Measurements from ENCODE around the gene B3GAT3. TPM values are rescaled to one million over a fixed set of nuclear protein-coding genes. Genes with fewer than 3 reads are reported as not detected.

Gene B3GAT3
- total and polyA plus RNA-seq, 2 of the 8 experiments (the other 6 are each of a cell fraction or from before 2014, with no cell fraction given): 28.0 to 39.0 TPM

DNA sequence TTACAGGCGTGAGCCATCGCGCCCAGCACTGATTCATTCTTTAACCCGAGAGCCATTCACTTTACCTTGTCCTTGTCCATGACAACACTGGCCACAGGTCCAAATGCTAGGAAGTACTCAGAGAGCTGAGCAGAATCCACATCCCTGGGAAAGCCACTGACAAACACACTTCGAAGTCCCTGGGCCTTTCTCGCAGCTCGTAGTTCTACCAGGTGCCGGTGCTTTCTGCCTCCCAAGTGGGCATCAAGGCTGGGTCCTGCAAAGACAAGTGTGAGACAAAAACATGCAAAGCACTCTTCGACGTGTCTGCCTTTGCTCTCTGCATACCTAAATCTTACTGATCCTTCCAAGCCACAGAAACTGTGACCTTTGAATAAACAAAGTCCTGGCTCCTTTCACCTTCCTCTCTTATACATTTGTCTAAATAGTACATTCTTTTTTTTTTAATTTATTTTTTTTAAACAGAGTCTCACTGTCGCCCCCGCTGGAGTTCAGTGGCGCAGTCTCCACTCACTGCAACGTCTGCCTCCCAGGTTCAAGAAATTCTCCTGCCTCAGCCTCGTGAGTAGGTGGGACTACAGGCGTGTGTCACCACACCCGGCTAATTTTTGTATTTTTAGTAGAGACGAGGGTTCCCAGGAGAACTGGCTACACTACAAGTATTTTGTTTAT, 32.7 kb downstream of the B3GAT3 start:
- Histone ChIP-seq H4K5ac (ENCODE audit: insufficient read length, low read depth, low read length) (no peak overlapping the region), H3K9ac (replicated peaks in 1 of 4; ENCODE audit: extremely low read depth in 1 of 4, low read depth in 3 of 4, low read length in 3 of 4) (no peak overlapping the region; a peak in 1 of 7 replicates), H3K4me2 (ENCODE audit: insufficient read depth in 1 of 2, low read depth in 2 of 2, low read length in 2 of 2) (no peak overlapping the region), H3K4me1 (replicated peaks in 1 of 4; ENCODE audit: control insufficient read depth in 3 of 4, insufficient read depth in 4 of 4, low read length in 3 of 4) (peaks cover 0 to 3% (median under 1%) of the 10 kb centered on the region in 4 experiments; a peak in 5 of 7 replicates), H3K79me1 (ENCODE audit: low read depth, low read length) (peaks cover 4% of the 10 kb centered on the region; the same call in 1 of the 2 replicates), H2BK120ac (replicated peaks; ENCODE audit: low read depth, low read length) (no peak overlapping the region), H3K4ac (replicated peaks; ENCODE audit: insufficient read length, low read depth, low read length) (no peak overlapping the region), H3K9me3 (ENCODE audit: insufficient read depth in 2 of 2, low read depth in 1 of 2, low read length in 1 of 2) (no peaks in the 10 kb centered on the region), H2BK20ac (ENCODE audit: low read length) (no peak overlapping the region), H3K36me3 (ENCODE audit: control insufficient read depth in 2 of 4, insufficient read depth in 4 of 4, low read length in 3 of 4) (peaks cover 0 to 31% (median 5%) of the 10 kb centered on the region in 4 experiments; a peak in 6 of 8 replicates), H2AK5ac (ENCODE audit: low read depth, low read length) (no peak overlapping the region), H2BK15ac (ENCODE audit: low read length) (no peak overlapping the region), H4K91ac (replicated peaks; ENCODE audit: insufficient read length, low read length) (no peak overlapping the region), H3K27me3 (replicated peaks in 1 of 4; ENCODE audit: control insufficient read depth in 3 of 4, extremely low read depth in 1 of 4, insufficient read depth in 3 of 4, low read length in 3 of 4) (no peaks in the 10 kb centered on the region), H3K14ac (ENCODE audit: insufficient read length) (no peak overlapping the region), H4K8ac (ENCODE audit: extremely low read depth, insufficient read depth, low read length) (no peak overlapping the region), H3K4me3 (ENCODE audit: extremely low read depth in 1 of 4, insufficient read depth in 2 of 4, low read depth in 3 of 4, low read length in 4 of 4) (no peak overlapping the region), H3K23me2 (ENCODE audit: low read depth, low read length) (peaks cover 6% of the 10 kb centered on the region), H2AFZ (ENCODE audit: low read length) (no peak overlapping the region), H4K20me1 (replicated peaks in 1 of 2; ENCODE audit: control insufficient read depth in 1 of 2, insufficient read depth in 2 of 2, low read length in 2 of 2) (peaks cover 0 to 2% of the 10 kb centered on the region in 2 experiments), H3K79me2 (ENCODE audit: control insufficient read depth in 1 of 2, insufficient read depth in 2 of 2, low read length in 2 of 2) (peaks cover 0 to 18% of the 10 kb centered on the region in 2 experiments; a peak in 2 of 4 replicates), H2BK5ac (ENCODE audit: low read depth, low read length) (no peak overlapping the region), H3K18ac (ENCODE audit: extremely low read depth, low read length) (no peak overlapping the region), H3K27ac (ENCODE audit: low read depth, low read length) (no peak overlapping the region), H3K23ac (ENCODE audit: insufficient read length) (no peak overlapping the region), H2BK12ac (ENCODE audit: low read depth, low read length) (no peak overlapping the region), H3K56ac (replicated peaks; ENCODE audit: insufficient read length, low read depth, low read length) (no peak overlapping the region)
- no peak for TF ChIP-seq SRF (IDR thresholded peaks at IDR 0.05; ENCODE audit: low read depth, low read length)
- peak in 2 of 3 experiments; percentile 16 to 45; a peak in 3 of 4 replicates for TF ChIP-seq CTCF (IDR thresholded peaks at IDR 0.05; ENCODE audit: control extremely low read depth in 1 of 3, insufficient read depth in 1 of 3, low read depth in 1 of 3, low read length in 3 of 3)
- no peak for TF ChIP-seq GTF2F1 (IDR thresholded peaks at IDR 0.05; ENCODE audit: borderline replicate concordance, low read depth, low read length)
- no peak for DNase-seq (ENCODE audit: low read depth in 1 of 2, low spot score in 2 of 2)
- POLR2A ChIA-PET (ENCODE audit: partially characterized antibody): interaction anchor here (0.5 to 9.7 kb wide), 4 partner anchors 10 to 76 kb away, joined by 3 to 167 read pairs (median 4); partner anchors contain the start of genes C11orf98, CSKMT, EEF1G and MTA2
- no peak for FAIRE-seq
- CTCF ChIA-PET (ENCODE audit: partially characterized antibody): interaction anchor here (0.6 to 2.5 kb wide), 17 partner anchors 12 to 260 kb away, joined by 3 to 15 read pairs (median 4); partner anchors contain the start of genes B3GAT3, C11orf98, CSKMT and INTS5
- WGBS, 2 experiments (ENCODE audit: extremely low coverage in 1 of 2, insufficient coverage in 1 of 2, insufficient read length in 1 of 2, insufficient replicate concordance in 2 of 2, low coverage in 1 of 2, low lambda C conversion rate in 2 of 2, missing lambda C conversion rate in 1 of 2): 80% methylated on average over 18 of the region's 18 CpGs; no CpG with 5 or more reads in 1 of the 2 experiments

All from H1 (cell line).